ENCODE data around the gene LGI2. TPM values are rescaled to one million over a fixed set of nuclear protein-coding genes. Genes with fewer than 3 reads are reported as not detected.
A peak's percentile ranks its signal among the peaks of the same experiment; 100 is the strongest.

LGI2 gene
- total and polyA plus RNA-seq, 9 of the 15 experiments (the other 6 are each of a cell fraction or from before 2014, with no cell fraction given) = 0.03 to 0.07 TPM; not detected in 7

DNA sequence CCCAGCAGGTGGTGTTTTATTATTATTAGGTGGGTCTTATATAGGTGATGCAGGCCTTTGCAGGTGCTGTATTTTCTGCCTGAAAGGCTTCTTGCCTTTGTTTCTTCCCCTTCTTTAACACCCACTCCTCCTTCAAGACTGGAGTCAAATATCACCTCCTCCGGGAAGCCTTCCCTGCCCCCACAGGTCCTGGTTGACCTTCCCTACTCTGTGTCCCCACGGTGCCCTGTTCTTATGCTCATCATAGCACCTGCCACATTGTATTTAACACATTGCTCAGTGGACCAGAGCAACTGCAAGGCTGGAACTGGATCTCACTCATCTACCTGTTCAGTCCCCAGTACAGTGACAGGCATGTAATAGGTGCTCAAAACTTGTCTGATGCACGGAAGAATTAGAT, 39.8 kb upstream of the LGI2 start:
- Histone ChIP-seq H3K9me3 (replicated peaks; ENCODE audit: control insufficient read depth, insufficient read depth, low read depth, low read length) (no peaks in the 10 kb centered on the region), H3K36me3 (ENCODE audit: control insufficient read depth, insufficient read depth, low read length) (no peaks in the 10 kb centered on the region), H4K20me1 (replicated peaks; ENCODE audit: control insufficient read depth, insufficient read depth, low read length) (no peaks in the 10 kb centered on the region), H3K9me1 (ENCODE audit: control insufficient read depth, insufficient read depth, low read length) (no peaks in the 10 kb centered on the region), H2AFZ (ENCODE audit: low read depth, low read length) (no peak overlapping the region), H3K9ac (ENCODE audit: insufficient read depth in 1 of 2, low read depth in 2 of 2, low read length in 2 of 2) (no peak overlapping the region), H3K4me3 (no peak overlapping the region), H3K27me3 (ENCODE audit: control insufficient read depth in 2 of 2, insufficient read depth in 2 of 2, low read length in 2 of 2) (peaks cover 7 to 17% of the 10 kb centered on the region in 2 experiments; a peak in 3 of 5 replicates), H3K4me2 (ENCODE audit: insufficient read depth, low read length) (no peak overlapping the region), H3K79me2 (ENCODE audit: control insufficient read depth, insufficient read depth, low read length) (no peaks in the 10 kb centered on the region), H3K4me1 (replicated peaks in 1 of 2; ENCODE audit: control insufficient read depth in 2 of 2, insufficient read depth in 2 of 2, low read length in 2 of 2) (no peaks in the 10 kb centered on the region), H3K27ac (ENCODE audit: extremely low read depth, low read depth, low read length) (no peak overlapping the region)
- intact Hi-C loops (cut with micrococcal nuclease) = no loop called here
- in situ Hi-C loops (cut with MboI) = no loop called here
- DNase-seq (ENCODE audit: extremely low read depth in 1 of 4, low spot score in 3 of 4) = no peak
- 4% methylated on average over 3 of the region's 3 CpGs for WGBS (ENCODE audit: insufficient coverage, low coverage, missing lambda C conversion rate)
- BruUV-seq (replicated peaks) = no TSS peak
- TF ChIP-seq ZFP36 (IDR thresholded peaks at IDR 0.05; ENCODE audit: low read depth, low read length, partially characterized antibody) (peak; percentile 55), ZNF143 (CRISPR knock-in tag; IDR thresholded peaks at IDR 0.05) (no peak)
- POLR2A ChIA-PET = no interaction called here
- ATAC-seq = no peak
- CTCF ChIA-PET (ENCODE audit: low intra/inter-chr PET ratio) = no interaction called here
- no peak for FAIRE-seq

DNA sequence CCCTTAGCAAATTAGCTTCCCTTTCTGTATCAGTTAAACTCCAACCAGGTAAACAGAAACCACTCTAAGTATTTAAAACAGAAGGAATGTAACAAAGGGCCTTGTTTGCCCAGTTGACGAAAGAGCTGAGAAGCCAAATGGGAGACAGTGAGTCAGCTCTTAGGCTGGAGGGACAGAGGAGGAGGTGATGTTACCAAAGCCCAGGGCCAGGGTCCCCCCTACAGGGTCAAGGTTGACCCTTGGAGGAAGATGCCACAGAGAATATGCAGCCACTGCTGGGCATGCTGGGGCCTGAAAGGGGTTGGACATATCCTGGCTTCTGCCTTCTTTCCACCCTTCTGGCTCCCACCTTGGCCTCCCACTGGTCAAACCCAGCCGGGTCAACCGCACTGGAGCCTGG, 38.3 kb upstream of the LGI2 start:
- no peaks in the 10 kb centered on the region for H3K9me3 ChIP-seq (replicated peaks; ENCODE audit: control insufficient read depth, insufficient read depth, low read depth, low read length)
- H4K20me1 ChIP-seq (replicated peaks; ENCODE audit: control insufficient read depth, insufficient read depth, low read length) = no peaks in the 10 kb centered on the region
- H3K9ac ChIP-seq (ENCODE audit: insufficient read depth in 1 of 2, low read depth in 2 of 2, low read length in 2 of 2) = no peak overlapping the region
- CTCF ChIA-PET (ENCODE audit: low intra/inter-chr PET ratio) = no interaction called here
- intact Hi-C loops (cut with micrococcal nuclease) = no loop called here
- H3K4me2 ChIP-seq (ENCODE audit: insufficient read depth, low read length) = no peak overlapping the region
- in situ Hi-C loops (cut with MboI) = no loop called here
- H3K27ac ChIP-seq (ENCODE audit: extremely low read depth, low read depth, low read length) = no peak overlapping the region
- FAIRE-seq = no peak
- H3K36me3 ChIP-seq (ENCODE audit: control insufficient read depth, insufficient read depth, low read length) = no peaks in the 10 kb centered on the region
- no TSS peak for BruUV-seq (replicated peaks)
- POLR2A ChIA-PET = interaction anchor here (1.1 kb wide), 1 partner anchor 18 kb away, joined by 3 read pairs; no protein-coding TSS in a partner anchor
- H3K79me2 ChIP-seq (ENCODE audit: control insufficient read depth, insufficient read depth, low read length) = no peaks in the 10 kb centered on the region
- WGBS (ENCODE audit: insufficient coverage, low coverage, missing lambda C conversion rate) = 21% methylated on average over 3 of the region's 3 CpGs
- no peak overlapping the region for H2AFZ ChIP-seq (ENCODE audit: low read depth, low read length)
- no peak for DNase-seq (ENCODE audit: extremely low read depth in 1 of 4, low spot score in 3 of 4)
- H3K27me3 ChIP-seq (ENCODE audit: control insufficient read depth in 2 of 2, insufficient read depth in 2 of 2, low read length in 2 of 2) = peaks cover 3 to 10% of the 10 kb centered on the region in 2 experiments; a peak in 1 of 5 replicates
- H3K9me1 ChIP-seq (ENCODE audit: control insufficient read depth, insufficient read depth, low read length) = no peaks in the 10 kb centered on the region
- H3K4me3 ChIP-seq = no peak overlapping the region
- no peak; the same call in 2 of the 3 replicates for ATAC-seq
- H3K4me1 ChIP-seq (replicated peaks in 1 of 2; ENCODE audit: control insufficient read depth in 2 of 2, insufficient read depth in 2 of 2, low read length in 2 of 2) = no peaks in the 10 kb centered on the region
- TF ChIP-seq PHTF2 (CRISPR knock-in tag; IDR thresholded peaks at IDR 0.05) (no peak), ZNF830 (CRISPR knock-in tag; IDR thresholded peaks at IDR 0.05) (no peak), KLF1 (tag; IDR thresholded peaks at IDR 0.05) (no peak), PHF21A (IDR thresholded peaks at IDR 0.05; ENCODE audit: borderline replicate concordance, low read depth) (no peak), SMAD2 (IDR thresholded peaks at IDR 0.05; ENCODE audit: low read depth, low read length) (no peak), ZNF444 (CRISPR knock-in tag; IDR thresholded peaks at IDR 0.05) (no peak), NFIX (CRISPR knock-in tag; IDR thresholded peaks at IDR 0.05; ENCODE audit: low read depth) (no peak), MEF2D (tag; conservative IDR thresholded peaks at IDR 0.05; ENCODE audit: low read depth) (no peak), GATAD2B (IDR thresholded peaks at IDR 0.05; ENCODE audit: borderline replicate concordance) (no peak), ZNF41 (CRISPR knock-in tag; conservative IDR thresholded peaks at IDR 0.05) (no peak), EWSR1 (IDR thresholded peaks at IDR 0.05; ENCODE audit: borderline replicate concordance, low read depth, partially characterized antibody) (no peak), CEBPG (CRISPR knock-in tag; IDR thresholded peaks at IDR 0.05) (no peak), CEBPG (tag; conservative IDR thresholded peaks at IDR 0.05 in 1 of 2, IDR thresholded peaks at IDR 0.05 in 1 of 2) (no peak), ZKSCAN8 (CRISPR knock-in tag; IDR thresholded peaks at IDR 0.05) (no peak)
- TF ChIP-seq, protein P1, sequence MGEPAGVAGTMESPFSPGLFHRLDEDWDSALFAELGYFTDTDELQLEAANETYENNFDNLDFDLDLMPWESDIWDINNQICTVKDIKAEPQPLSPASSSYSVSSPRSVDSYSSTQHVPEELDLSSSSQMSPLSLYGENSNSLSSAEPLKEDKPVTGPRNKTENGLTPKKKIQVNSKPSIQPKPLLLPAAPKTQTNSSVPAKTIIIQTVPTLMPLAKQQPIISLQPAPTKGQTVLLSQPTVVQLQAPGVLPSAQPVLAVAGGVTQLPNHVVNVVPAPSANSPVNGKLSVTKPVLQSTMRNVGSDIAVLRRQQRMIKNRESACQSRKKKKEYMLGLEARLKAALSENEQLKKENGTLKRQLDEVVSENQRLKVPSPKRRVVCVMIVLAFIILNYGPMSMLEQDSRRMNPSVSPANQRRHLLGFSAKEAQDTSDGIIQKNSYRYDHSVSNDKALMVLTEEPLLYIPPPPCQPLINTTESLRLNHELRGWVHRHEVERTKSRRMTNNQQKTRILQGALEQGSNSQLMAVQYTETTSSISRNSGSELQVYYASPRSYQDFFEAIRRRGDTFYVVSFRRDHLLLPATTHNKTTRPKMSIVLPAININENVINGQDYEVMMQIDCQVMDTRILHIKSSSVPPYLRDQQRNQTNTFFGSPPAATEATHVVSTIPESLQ (CRISPR knock-in tag; IDR thresholded peaks at IDR 0.05) = no peak
